ENCODE measurements around the gene GASK1A. TPM values are rescaled to one million over a fixed set of nuclear protein-coding genes. Genes with fewer than 3 reads are reported as not detected.

GASK1A gene
- total and polyA plus RNA-seq, 2 of the 8 experiments (the other 6 are each of a cell fraction or from before 2014, with no cell fraction given), result 4.7 to 7.9 TPM

- TF ChIP-seq CHD7 (IDR thresholded peaks at IDR 0.05; ENCODE audit: insufficient replicate concordance, low read length), result no peak
These were observed 34.6 kb downstream of the GASK1A start (continued) for GRCh38 chr3:43013743-43014155.
